NT2/D1 (cell line): ENCODE data around the gene ZFYVE16.

Source experiments
- YY1 ChIP-seq: IDR thresholded peaks from 2 replicates; pipeline ENCODE4 v1.6.1; 2011; ENCODE audit not compliant: insufficient read length, insufficient read depth
- ZNF274 ChIP-seq: IDR thresholded peaks from 2 replicates; pipeline ENCODE4 v1.6.1; 2011; ENCODE audit warnings: mild to moderate bottlenecking, low read depth, low read length

- TF ChIP-seq ZNF274 (no peak), YY1 (no peak)
Observed at GRCh38 chr5:80504833-80505232, 97.0 kb downstream of the ZFYVE16 start.
